HL-60 (cell line): ENCODE results near the gene USP38.
A peak's percentile ranks its signal among the peaks of the same experiment; 100 is the strongest.

Source experiments
- DNase-seq, 2 experiments: peaks; one replicate each; pipeline ENCODE4 v3.0.0-alpha.2; 2010 to 2020; ENCODE audit warnings: low read depth in 1 of 2, low spot score in 1 of 2
- H3K27ac ChIP-seq: fragments of 250-450 bp; sonication (Bioruptor Pico); replicated peaks from 2 replicates; pipeline ENCODE4 v1.5.1; 2020; ENCODE audit warnings: mild to moderate bottlenecking, moderate library complexity
- H3K27me3 ChIP-seq: fragments of 250-450 bp; sonication (Bioruptor Pico); 2 replicates; pipeline ENCODE4 v1.5.1; 2021; ENCODE audit warnings: mild to moderate bottlenecking, moderate library complexity; ENCODE audit not compliant: insufficient read depth, poor library complexity, severe bottlenecking
- H3K4me3 ChIP-seq: replicated peaks from 2 replicates; pipeline ENCODE4 v1.5.1; 2011; ENCODE audit warnings: mild to moderate bottlenecking, control low read depth, low read length; ENCODE audit not compliant: insufficient read depth
- GABPA ChIP-seq: IDR thresholded peaks from 2 replicates; pipeline ENCODE4 v1.6.1; 2012; ENCODE audit warnings: low read depth
- POLR2AphosphoS5 ChIP-seq: IDR thresholded peaks from 2 replicates; pipeline ENCODE4 v1.6.1; 2012; ENCODE audit warnings: low read depth
- SPI1 ChIP-seq: IDR thresholded peaks from 2 replicates; pipeline ENCODE4 v1.6.1; 2012; ENCODE audit warnings: low read depth, mild to moderate bottlenecking, borderline replicate concordance
- long read RNA-seq: library from polyadenylated mRNA; unstranded; transcript quantifications from one replicate; pipeline ENCODE4 v2.0.0, GENCODE V29; 2020
- TF ChIP-seq, protein P1 (sequence below): IDR thresholded peaks from 2 replicates; pipeline ENCODE4 v1.6.1; 2012; ENCODE audit warnings: low read depth; ENCODE audit not compliant: insufficient replicate concordance
- TF ChIP-seq, protein P2 (sequence below): IDR thresholded peaks from one replicate; pipeline ENCODE4 v1.5.1; 2011; ENCODE audit warnings: low read length, control low read depth, inconsistent platforms; ENCODE audit not compliant: insufficient read depth

Gene USP38, protein sequence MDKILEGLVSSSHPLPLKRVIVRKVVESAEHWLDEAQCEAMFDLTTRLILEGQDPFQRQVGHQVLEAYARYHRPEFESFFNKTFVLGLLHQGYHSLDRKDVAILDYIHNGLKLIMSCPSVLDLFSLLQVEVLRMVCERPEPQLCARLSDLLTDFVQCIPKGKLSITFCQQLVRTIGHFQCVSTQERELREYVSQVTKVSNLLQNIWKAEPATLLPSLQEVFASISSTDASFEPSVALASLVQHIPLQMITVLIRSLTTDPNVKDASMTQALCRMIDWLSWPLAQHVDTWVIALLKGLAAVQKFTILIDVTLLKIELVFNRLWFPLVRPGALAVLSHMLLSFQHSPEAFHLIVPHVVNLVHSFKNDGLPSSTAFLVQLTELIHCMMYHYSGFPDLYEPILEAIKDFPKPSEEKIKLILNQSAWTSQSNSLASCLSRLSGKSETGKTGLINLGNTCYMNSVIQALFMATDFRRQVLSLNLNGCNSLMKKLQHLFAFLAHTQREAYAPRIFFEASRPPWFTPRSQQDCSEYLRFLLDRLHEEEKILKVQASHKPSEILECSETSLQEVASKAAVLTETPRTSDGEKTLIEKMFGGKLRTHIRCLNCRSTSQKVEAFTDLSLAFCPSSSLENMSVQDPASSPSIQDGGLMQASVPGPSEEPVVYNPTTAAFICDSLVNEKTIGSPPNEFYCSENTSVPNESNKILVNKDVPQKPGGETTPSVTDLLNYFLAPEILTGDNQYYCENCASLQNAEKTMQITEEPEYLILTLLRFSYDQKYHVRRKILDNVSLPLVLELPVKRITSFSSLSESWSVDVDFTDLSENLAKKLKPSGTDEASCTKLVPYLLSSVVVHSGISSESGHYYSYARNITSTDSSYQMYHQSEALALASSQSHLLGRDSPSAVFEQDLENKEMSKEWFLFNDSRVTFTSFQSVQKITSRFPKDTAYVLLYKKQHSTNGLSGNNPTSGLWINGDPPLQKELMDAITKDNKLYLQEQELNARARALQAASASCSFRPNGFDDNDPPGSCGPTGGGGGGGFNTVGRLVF
- long read RNA-seq, full-length matches to known transcripts: 110 of 121 reads
- long read RNA-seq, partial matches to known transcripts: 5 of 121 reads
- long read RNA-seq, other reads (novel, unspliced or antisense): 6 of 121 reads

DNA sequence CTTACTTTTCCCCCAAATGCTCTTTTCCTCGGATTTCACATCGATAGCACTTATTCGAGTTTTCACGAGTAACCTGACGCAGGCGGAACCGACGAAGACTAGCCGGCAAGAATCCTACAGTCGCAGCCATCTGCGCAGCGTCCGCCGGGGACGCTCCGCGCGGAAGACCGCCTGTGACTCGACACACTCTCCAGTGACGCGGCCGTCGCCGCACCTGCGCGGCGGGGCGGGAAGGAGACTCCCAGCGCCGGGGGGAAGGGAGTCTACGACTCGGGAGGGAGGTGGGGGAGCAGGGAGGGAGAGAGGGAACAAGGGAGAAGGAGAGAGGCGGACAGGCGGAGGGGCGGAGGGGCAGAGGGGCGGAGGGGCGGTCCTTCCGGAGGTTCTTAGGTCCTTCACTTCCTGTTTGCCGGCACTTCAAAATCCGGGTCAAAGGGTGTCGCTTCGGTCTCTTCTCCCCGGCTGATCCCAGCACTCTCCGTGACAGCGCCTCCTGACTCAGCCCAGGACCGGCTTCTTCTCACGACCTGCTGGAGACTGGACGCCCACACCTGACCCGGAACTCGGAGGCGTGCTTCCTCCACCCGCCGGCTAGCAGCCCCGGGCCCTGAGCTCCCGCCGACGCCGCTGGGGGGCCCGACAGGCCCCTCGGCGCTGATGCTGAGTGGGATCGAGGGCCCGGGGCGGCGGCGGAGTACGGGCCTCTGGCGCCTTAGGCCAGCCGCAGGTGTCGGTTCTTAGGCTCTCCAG, at the start of gene USP38:
USP38 (plus strand) TSS at position 415 of the 750 bp plus-strand sequence. CDS start 534 bp downstream, outside the sequence.
- TF ChIP-seq, protein P1, sequence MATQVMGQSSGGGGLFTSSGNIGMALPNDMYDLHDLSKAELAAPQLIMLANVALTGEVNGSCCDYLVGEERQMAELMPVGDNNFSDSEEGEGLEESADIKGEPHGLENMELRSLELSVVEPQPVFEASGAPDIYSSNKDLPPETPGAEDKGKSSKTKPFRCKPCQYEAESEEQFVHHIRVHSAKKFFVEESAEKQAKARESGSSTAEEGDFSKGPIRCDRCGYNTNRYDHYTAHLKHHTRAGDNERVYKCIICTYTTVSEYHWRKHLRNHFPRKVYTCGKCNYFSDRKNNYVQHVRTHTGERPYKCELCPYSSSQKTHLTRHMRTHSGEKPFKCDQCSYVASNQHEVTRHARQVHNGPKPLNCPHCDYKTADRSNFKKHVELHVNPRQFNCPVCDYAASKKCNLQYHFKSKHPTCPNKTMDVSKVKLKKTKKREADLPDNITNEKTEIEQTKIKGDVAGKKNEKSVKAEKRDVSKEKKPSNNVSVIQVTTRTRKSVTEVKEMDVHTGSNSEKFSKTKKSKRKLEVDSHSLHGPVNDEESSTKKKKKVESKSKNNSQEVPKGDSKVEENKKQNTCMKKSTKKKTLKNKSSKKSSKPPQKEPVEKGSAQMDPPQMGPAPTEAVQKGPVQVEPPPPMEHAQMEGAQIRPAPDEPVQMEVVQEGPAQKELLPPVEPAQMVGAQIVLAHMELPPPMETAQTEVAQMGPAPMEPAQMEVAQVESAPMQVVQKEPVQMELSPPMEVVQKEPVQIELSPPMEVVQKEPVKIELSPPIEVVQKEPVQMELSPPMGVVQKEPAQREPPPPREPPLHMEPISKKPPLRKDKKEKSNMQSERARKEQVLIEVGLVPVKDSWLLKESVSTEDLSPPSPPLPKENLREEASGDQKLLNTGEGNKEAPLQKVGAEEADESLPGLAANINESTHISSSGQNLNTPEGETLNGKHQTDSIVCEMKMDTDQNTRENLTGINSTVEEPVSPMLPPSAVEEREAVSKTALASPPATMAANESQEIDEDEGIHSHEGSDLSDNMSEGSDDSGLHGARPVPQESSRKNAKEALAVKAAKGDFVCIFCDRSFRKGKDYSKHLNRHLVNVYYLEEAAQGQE: peak; percentile 37
- TF ChIP-seq, protein P2, sequence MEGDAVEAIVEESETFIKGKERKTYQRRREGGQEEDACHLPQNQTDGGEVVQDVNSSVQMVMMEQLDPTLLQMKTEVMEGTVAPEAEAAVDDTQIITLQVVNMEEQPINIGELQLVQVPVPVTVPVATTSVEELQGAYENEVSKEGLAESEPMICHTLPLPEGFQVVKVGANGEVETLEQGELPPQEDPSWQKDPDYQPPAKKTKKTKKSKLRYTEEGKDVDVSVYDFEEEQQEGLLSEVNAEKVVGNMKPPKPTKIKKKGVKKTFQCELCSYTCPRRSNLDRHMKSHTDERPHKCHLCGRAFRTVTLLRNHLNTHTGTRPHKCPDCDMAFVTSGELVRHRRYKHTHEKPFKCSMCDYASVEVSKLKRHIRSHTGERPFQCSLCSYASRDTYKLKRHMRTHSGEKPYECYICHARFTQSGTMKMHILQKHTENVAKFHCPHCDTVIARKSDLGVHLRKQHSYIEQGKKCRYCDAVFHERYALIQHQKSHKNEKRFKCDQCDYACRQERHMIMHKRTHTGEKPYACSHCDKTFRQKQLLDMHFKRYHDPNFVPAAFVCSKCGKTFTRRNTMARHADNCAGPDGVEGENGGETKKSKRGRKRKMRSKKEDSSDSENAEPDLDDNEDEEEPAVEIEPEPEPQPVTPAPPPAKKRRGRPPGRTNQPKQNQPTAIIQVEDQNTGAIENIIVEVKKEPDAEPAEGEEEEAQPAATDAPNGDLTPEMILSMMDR: no peak
- peak; percentile 90 for TF ChIP-seq POLR2AphosphoS5
- peak; percentile 32; the same call in 1 of the 2 replicates for TF ChIP-seq SPI1
- peak; percentile 89 for TF ChIP-seq GABPA
- peak within 1 kb of the TSS; percentile 96 for H3K4me3 ChIP-seq
- peak within 1 kb of the TSS; percentile 89 for H3K27ac ChIP-seq
- peak; percentile 82 to 92 for DNase-seq
- H3K27me3 ChIP-seq: no peaks in the 10 kb centered on the region

DNA sequence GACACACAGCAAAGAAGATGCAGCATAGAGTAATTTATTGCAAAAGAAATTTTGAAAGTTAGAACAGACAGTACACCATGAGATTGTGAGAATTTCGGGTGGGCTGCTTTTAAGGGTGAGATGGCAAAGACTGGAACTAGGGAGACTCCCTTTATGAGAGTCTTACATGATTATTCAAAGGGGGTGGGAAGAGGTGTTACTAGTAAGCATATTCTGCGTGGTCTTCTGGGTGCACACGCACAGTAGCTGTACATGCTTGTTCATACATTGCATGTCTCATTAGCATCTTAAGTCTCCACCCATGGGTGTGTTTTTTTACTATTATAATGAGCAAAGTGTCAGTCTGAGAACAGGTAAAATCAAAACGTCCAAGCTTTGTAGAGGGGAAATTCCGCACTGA, 49.4 kb upstream of the USP38 start:
- Histone ChIP-seq H3K4me3 (no peak overlapping the region), H3K27me3 (peaks cover 6% of the 10 kb centered on the region), H3K27ac (no peak overlapping the region)
- no peak for DNase-seq
- TF ChIP-seq, protein P2: no peak
- TF ChIP-seq, protein P1: no peak
- no peak for TF ChIP-seq GABPA
- no peak for TF ChIP-seq POLR2AphosphoS5
- TF ChIP-seq SPI1: no peak

DNA sequence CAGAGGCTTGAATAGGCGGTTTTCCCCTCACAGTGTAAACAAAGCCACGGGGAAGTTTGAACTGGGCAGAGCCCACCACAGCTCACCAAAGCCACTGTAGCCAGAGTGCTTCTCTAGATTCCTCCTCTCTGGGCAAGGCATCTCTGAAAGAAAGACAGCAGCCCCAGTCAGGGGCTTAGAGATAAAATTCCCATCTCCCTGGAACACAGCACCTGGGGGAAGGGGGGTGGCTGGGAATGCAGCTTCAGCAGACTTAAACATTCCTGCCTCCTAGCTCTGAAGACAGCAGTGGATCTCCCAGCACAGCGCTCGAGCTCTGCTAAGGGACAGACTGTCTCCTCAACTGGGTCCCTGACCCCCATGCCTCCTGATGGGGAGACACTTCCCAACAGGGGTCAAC, 44.0 kb upstream of the USP38 start:
- Histone ChIP-seq H3K27me3 (peaks cover 6% of the 10 kb centered on the region), H3K4me3 (no peak overlapping the region), H3K27ac (no peak overlapping the region)
- TF ChIP-seq POLR2AphosphoS5: no peak
- no peak for TF ChIP-seq GABPA
- TF ChIP-seq SPI1: no peak
- TF ChIP-seq, protein P1: no peak
- TF ChIP-seq, protein P2: no peak
- DNase-seq: no peak
